Measurements from ENCODE around the gene ZNRF1.

The ZNRF1 gene

DNA sequence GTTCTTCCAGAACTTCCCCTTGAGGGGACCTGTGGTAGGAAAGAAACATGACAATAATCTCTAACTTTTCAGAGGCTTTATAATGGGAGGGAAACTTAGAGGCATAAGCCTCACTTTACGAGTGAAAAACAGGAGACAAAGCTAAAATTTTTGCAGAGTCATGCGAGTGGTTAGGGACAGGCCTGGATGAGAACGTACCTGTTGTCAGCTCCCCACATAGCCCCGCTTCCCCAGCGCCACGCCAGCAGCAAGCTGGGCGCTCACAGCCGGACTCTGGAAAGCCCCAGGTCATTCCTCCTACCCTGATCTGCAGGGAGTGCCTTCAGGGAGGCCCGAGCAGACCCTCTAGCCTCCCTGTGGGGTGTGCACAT, 64.1 kb downstream of the ZNRF1 start:
- DNase-seq: no peak

DNA sequence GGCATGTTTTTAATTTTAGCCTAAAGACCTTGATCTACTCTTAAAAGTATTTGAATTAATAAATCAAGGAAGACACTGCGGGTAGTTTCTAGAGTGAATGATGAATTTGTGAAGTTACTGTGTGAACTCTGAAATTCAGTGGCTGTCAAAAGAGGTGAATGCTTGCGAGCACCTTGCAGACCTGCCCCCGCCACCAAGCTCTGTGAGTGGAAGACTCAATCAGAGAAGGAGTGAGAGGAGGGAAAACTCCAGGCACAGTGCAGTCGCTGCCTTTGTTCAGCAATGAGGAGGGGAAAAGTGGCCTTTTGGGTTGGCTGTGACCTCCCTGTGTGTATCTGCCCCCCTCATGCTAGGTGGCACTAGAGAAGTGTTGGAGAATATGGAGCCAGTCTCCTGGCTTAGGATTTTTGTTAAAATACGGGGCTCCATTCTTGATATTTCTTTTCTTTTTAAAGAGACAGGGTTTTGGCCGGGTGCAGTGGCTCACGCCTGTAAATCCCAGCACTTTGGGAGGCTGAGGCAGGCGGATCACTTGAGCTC, 64.8 kb downstream of the ZNRF1 start:
- DNase-seq: no peak

DNA sequence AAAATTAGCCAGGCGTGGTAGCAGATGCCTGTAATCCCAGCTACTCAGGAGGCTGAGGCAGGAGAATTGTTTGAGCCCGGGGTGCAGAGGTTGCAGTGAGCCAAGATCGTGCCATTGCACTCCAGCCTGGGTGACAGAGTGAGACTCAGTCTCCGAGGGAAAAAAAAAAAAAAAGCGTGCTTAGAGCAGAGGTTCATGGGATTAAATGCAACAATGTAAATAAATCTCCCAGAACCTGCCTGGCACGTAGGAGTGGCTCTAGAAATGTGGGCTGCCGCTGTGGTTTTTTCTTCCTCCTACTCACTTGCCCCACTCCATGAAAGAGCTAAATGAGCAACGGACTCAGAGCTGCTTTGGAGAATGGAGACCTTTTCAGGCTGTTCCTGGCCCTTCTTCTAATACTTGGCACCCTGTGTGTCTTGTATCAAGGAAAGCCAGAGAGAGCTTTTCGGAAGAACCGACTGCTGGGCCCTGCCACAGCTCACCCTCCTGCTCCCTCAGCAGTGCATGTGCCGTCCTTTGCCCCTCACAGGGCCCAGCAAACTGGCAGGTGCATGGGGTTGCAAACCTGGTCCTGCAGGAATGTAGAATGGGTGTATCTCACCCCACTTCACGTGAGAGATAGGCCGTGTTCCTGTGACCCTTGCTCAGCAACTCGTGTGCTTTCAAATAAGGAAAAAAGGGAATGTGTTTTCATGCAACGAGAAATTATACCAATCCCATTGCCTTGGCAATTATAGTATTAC, 65.8 kb downstream of the ZNRF1 start:
- no peak for DNase-seq

DNA sequence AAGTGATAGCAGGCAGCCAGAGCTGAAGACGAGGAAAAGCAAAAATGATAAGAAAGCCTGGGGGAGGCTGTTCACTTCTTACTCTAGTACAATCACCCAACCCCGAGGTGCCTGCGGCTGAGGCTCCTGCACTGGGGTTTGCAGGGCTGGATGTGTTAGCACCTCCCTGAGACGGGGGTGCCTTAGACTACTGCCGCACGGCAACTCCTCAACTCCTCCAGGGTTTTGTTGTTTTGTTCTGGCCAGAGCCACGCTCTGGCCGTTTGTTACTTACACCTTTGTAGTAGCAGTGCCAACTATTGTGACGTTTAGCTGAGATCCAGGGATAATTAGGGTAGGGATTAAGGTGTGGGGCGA, 66.3 kb downstream of the ZNRF1 start:
- DNase-seq: no peak

DNA sequence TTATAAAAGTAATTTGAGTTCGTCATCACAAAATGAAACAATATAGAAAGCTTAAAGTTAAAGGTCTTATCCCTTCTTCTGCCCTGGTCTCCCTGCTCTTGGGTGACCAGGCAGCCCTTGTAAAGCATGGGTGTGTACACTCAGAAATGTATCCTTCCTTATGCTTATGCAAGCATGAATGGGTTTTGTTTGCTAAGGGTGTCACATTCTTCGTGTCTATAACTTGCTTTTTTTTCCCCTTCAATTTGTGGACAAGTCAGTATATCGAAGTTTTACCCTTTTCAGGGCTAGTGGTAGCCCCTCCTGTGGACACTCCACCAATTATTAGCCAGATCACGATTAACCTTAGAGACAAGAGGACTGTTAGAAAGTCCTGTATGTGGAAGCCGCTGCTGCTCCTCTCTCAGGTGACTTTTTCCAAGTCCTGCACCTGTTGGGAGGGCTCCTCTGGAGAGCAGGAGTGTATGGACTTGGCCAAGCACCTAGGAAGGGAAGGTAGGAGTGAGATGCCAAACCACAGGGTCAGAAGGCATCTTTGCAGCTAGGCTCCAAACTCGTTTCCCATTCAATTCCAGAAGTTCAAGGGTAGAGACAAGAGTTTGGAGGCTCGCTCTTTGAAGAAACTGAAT, 66.8 kb downstream of the ZNRF1 start:
- DNase-seq: no peak

DNA sequence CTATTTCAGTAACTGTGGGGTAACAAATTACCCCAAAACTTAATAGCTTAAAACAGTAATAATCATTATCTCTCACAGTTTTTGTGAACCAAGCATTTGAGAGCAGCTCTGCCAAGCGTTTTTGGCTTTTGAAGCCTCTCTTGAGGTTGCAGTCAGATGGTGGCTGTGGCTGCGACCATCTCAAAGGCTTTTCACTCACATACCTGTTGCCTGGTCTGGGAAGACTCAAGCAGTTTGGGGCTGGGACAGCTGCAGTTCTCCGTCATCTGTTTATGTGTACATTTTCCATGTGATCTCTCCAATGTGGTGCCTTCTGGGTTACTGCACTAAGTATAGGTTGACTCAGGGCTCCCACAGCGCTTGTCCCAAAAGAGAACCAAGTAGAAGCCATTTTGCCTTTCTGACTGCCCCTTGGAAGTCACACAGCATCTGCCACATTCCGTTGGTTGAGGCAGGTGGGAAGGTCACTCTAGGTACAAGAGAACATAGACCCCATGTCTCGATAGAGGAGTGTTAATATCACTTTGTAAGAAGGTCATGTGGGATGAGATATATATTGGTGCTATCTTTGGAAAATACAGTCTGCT, 68.1 kb downstream of the ZNRF1 start:
- no peak for DNase-seq

DNA sequence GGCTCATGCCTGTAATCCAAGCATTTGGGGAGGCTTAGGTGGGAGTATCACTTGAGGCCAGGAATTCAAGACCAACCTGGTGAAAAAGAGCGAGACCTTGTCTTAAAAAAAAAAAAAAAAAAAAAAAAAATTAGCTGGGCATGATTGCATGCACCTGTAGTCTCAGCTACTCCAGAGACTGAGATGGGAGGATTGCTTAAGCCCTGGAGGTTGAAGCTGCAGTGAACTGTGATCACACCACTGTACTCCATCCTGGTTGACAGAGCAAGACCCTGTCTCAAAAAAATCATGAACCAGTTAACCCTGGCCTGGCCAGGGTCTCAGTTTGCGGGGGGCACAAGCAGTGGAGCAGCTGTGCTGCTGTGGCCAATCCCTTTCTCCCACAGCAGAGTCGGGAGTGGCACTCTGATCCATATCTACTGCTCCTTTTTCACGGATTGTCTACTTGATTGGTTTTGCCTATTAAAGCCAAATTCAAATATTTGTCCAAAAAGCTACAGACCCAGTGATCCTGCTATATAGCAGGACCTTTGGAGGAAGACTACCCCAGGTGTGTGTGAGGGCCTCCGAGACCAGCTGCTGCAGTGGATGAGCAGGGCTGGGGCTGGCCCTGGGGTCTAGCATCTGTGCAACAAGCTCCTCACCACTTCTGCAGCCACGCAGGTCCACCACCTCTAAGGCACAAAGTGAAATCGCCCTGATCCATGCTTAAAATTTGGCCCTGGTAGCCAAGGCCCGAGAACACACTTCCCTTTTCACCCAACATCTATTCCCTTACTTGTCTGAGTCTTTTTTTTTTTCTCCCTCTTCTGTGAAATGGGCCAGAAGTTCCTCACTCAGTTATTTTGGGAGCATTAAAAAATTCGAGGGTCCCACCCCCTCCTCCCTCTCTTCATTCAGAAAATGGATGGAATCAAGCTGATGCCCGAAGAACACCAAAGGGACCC, 69.5 kb downstream of the ZNRF1 start:
- DNase-seq: no peak

DNA sequence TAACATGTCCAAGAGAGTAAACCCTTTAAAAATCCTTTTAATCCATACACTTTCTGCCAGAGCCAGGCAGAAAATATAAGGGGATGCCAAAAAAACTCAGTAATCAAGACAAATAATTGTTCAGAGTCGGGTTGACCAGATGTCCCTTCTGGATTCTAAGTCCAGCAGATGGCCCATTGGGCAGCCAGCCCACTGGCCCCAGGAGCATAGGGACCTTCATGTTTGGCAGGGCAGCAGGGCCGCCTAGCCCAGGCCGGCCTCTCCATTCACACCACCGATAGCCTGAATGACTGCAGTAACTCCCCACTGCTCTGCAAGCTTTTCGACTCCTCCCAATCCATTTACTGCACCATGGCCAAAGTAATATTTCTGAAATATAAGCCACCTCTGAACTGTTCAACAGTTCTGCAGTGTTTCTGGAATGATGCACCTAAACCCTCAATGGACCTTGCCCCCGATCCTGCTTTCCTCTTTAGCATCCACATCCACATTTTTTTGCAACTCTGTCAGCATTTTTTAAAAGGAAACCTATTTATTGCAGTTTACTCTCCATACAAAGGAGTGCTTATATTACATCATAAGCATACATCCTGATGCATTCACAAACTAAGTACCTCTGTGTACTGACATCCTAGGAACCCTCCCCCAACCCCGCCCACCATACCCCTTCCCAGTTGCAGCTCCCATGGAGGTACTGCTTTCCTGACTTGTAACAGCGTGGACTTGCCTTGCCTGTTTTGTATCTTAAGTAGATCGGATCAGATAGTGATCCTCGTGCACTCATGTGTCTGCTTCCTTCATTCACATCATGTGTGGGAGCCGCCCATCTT, 71.4 kb downstream of the ZNRF1 start:
- peak; percentile 48 for DNase-seq

DNA sequence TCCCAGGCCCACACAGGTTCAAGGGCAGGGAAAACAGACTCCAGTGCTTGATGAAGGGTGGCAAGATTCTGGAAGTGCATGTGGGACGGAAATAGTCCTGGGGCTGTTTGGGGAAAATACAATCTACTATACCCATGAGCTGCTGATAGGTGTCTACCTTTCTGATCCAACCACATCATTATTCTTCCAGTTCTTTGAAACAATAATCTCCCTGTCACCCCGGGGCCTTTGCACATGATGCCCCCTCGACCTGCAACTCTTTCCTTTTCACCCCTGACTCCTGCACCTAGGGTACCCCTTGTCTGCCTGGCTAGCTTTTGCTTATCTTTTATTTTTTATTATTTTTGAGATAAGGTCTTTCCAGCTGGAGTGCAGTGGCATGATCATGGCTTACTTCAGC, 72.8 kb downstream of the ZNRF1 start:
- no peak for DNase-seq

DNA sequence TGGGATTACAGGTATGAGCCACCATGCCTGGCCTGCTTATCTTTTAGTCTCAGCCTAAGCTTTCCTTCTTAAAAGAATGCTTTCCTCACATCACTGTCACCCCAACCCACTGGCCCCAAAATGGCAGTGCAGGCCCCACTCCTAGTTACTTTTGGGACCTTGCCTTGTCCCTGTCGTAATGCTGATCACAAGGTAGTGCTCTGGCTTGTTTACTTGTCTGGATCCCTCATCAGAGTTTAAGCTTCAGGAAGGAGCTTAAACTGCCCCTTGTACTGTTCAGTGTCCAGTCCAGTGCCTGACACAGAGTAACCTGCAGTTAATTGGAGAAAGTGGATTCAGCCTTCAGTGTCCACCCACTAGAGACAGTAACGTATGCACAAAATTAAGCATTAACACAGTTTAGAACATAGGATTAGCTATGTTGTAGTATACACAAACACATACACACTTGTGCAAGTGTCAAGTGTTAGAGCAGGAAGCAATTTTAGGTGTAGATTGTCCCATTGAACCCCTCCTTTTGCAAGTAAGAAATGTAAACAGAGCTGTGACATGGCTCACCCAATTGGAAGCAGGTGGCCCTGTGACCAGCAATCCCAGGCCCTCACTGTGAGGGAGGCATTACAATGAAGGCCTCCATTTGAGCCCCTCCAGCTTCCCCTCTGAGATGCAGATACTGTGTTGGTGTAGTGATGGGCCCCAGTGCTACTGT, 73.6 kb downstream of the ZNRF1 start:
- no peak for DNase-seq

DNA sequence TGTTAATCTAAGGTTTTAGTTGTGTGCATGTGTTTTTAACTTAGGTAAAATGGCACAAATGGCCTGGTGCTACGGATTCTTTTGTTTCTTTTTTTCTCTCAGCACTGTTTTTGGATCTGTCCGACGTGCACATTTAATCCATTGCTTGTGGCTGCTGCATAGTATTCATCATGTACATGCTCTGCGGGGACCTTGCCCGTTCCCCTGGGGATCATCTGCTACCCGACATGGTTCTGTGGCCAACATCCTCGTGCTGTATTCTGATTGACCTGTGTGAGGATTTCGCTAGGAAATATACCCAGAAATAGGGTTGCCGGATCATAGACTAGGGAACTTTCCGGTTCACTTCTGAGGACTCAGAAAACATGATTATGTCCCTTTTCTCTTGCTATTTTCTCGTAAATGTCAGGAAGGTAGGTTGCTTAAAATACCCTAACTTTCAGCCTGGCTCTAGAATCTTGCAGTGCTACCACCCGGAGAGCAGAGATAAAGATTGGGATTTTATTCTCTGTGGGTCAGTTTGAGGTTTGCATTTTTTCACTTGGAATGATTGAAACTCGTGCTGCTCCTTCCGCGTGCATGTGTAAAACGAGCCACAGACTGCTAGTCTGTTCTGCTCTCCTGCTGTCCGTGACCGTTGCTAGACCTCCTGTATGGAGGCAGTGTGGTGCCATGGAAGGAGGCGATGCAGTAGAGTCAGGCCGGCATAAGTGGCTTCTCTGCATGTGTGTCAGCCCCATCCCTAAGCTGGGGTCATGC, 74.9 kb downstream of the ZNRF1 start:
- no peak for DNase-seq

DNA sequence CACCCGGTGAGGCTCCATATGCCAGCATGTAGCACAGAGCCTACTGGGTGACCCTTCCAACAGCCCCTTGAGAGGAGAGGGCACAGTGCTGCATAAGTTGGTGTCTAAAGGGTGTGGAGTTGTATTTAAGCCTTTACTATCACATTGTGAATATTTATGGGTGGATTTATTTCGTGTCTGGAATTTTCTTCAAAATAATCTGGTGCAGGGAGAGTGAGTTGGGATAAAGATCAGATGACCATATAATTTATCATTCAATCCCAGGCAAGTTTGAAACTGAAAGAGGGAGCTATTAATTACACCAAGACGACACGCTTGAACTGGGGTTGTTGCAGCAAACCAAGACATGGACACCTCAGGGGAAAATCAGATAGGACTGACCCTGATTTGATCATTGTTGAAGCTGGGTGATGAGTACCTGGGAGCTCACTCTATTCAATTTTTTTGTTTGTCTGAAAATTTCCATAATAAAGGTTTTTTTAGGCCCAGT, 75.5 kb downstream of the ZNRF1 start:
- DNase-seq: no peak

DNA sequence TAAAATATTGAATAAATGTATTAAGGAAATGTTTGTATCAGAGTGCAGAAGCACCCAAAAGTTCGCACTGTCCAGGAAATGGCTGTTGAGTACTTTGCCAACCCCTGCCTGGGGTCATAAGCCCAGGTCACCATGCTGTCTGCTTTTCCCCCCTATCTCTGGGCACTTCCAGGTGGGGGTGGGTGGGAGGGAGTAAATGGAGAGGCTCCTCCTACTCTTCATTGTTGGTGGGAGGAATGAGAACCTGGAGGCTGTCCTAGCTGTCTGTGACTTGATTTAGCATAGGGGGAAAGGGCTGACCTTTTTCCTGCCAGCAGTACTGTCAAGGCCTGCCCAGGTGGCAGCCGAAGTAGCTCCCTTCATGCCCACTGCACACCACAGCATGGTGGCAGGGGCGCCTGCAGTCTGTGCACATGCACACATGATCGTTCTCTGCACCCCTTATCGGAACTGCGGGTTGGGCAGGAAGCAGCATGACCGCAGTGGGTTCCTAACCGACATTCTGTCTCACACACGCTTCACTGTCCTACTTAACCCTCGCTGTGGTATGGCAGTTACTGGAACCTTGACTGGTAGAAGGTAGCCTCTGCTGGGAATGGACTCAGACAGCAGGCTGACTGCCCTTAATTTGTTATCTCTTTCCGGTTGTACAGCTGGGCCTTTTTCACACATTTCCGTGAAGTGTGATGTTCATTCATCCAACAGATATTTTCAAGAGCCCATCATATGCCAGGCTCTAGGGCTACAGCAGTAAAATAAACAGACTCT, 76.3 kb downstream of the ZNRF1 start:
- no peak for DNase-seq

DNA sequence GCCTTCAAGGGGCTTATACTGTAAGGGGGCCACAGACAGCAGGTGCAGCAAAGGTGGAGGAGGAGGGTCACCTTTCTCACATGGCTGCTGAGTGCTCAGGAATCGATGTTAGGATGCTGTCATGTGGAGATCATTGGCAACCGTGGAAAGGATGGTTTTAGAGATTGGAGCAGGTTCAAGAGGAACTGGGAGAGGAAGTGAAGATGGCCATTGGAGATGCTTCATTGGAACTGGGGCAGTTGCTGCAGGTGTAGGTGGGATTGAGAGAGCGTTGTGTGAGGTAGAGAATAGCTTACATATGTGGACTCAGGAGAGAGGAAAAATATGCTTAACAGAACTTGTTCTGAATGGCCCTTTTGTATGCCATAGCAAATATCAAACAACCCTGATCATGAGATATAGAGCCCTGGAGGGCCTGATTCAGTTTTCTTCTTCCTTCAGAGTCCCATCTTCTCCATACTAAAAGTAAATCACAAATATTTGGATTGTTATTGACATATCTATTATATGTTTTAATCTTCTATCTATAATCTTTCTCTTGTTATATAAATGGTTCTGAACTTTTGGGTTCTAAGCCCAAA, 77.0 kb downstream of the ZNRF1 start:
- DNase-seq: no peak

DNA sequence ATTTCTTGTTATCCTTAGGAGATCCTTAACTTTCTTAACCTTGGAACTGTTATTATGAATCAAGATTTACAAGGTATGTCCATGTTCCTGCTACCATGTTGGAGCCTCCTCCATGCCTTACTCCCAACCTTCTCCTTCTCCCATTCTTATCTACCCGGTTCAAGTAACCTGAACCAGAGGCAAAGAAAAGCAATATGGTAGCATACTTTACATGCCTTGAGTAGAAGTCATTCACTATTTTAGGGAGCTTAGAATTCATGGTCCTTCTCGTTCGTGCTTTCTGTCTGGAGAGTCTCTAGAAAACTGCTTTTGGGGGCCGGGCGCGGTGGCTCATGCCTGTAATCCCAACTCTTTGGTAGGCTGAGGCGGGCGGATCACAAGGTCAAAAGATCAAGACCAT, 80.1 kb downstream of the ZNRF1 start:
- no peak for DNase-seq

DNA sequence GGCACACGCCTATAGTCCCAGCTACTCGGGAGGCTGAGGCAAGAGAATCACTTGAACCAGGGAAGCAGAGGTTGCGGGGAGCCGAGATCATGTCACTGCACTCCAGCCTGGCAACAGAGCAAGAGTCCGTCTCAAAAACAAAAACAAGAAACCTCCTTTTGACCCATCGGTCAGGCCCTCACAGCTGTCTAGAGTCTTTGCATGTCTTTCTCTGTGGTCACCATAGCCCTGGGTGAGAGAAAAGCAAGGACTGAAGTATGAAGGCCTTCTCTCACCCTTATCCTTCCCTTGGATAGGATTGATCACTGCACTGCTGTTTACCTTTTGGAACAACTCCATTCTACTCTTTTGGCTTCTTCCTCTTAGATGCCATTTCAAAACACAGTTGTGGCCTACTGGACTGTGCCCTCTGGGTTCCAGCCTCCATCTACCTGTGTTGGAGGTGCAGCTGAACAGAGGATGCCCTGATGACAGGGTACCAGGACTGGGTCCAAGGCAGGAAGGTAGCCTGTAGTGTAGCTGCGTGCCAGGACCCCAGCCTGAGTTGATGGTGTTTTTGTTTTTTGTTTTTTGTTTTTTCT, 80.6 kb downstream of the ZNRF1 start:
- DNase-seq: no peak

DNA sequence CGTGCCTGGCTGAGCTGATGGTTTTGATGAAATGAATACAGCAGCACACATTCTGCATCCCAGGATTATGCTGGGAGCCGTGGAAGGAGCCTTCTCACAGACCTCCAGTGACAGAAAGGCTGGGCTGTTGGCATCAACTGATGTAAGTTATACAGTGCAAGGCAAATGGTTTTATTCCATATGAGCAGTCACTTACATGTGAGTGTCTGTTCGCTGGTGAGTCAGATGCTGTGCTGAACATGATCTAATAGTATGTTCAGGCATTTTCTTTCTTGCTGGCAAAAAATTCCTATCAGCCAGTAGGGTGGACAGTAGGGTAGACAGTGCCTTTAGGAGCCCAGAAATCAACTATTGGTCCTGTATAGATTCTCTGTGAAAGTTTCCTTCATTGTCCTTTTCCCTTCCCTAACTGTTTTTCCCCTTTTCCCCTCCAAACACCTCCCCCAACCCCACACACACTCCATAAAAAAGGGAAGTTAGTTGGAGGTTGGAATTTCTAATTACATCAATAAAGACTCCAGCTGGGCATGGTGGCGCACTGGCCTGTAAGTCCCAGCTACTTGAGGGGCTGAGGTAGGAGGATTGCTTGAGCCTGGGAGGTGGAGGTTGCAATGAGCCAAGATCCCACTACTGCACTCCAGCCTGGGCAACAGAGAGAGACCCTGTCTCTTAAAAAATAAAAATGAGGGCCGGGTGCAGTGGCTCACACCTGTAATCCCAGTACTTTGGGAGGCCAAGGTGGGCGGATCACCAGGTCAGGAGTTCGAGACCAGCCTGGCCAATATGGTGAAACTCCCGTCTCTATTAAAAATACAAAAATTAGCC, 81.6 kb downstream of the ZNRF1 start:
- no peak for DNase-seq

Data from left hindlimb (tissue), 1 donor.